C4-2B (cell line): ENCODE measurements around the gene TNFRSF8.

ENCODE experiments used
- CTCF ChIP-seq: fragments of 450-650 bp; conservative IDR thresholded peaks from 2 replicates; pipeline ENCODE4 v1.5.1; 2017; ENCODE audit warnings: mild to moderate bottlenecking
- ZFX ChIP-seq: fragments of 450-650 bp; IDR thresholded peaks from 2 replicates; pipeline ENCODE4 v1.6.1; 2017

GRCh38 chr1:12071892-12072291, 8.8 kb downstream of the TNFRSF8 start:
- TF ChIP-seq CTCF (no peak), ZFX (no peak)
